ENCODE measurements around the gene OPA1.

The OPA1 gene

GRCh38 chr3:193650585-193650984 is 57.6 kb downstream of the OPA1 start:
- DNase-seq, result no peak

GRCh38 chr3:193655831-193656433 is 62.9 kb downstream of the OPA1 start:
- no peak for DNase-seq

GRCh38 chr3:193656445-193656844 is 63.4 kb downstream of the OPA1 start:
- no peak for DNase-seq

- DNase-seq, result no peak
These were observed 63.9 kb downstream of the OPA1 start for GRCh38 chr3:193656878-193657282.

GRCh38 chr3:193660171-193660570 is 67.2 kb downstream of the OPA1 start:
- DNase-seq, result no peak

GRCh38 chr3:193660698-193661411 is 67.8 kb downstream of the OPA1 start:
- no peak for DNase-seq

GRCh38 chr3:193662757-193663322 is 69.8 kb downstream of the OPA1 start:
- DNase-seq, result no peak

GRCh38 chr3:193665370-193665989 is 72.5 kb downstream of the OPA1 start:
- no peak for DNase-seq

- DNase-seq, result no peak
These were observed 80.8 kb downstream of the OPA1 start for GRCh38 chr3:193673845-193674244.

GRCh38 chr3:193674714-193675113 is 81.7 kb downstream of the OPA1 start:
- no peak for DNase-seq

- no peak for DNase-seq
These were observed 84.7 kb downstream of the OPA1 start for GRCh38 chr3:193677734-193678133.

GRCh38 chr3:193680220-193680619 is 87.2 kb downstream of the OPA1 start:
- DNase-seq, result no peak

- DNase-seq, result no peak
These were observed 88.6 kb downstream of the OPA1 start for GRCh38 chr3:193681631-193682030.

GRCh38 chr3:193686665-193687483 is 93.9 kb downstream of the OPA1 start:
- DNase-seq, result no peak

GRCh38 chr3:193688834-193689714 is 96.1 kb downstream of the OPA1 start:
- DNase-seq, result no peak

- DNase-seq, result no peak
These were observed 100.8 kb downstream of the OPA1 start for GRCh38 chr3:193693774-193694173.

- no peak for DNase-seq
These were observed 109.1 kb downstream of the OPA1 start for GRCh38 chr3:193701953-193702635.

GRCh38 chr3:193702967-193703366 is 110.0 kb downstream of the OPA1 start:
- no peak for DNase-seq

- DNase-seq, result no peak
These were observed 111.4 kb downstream of the OPA1 start for GRCh38 chr3:193704431-193704830.

GRCh38 chr3:193708270-193708669 is 115.3 kb downstream of the OPA1 start:
- no peak for DNase-seq

All from activated naive CD4-positive, alpha-beta T cell (primary cell).